GM21529 (cell line): Measurements from ENCODE around the gene SIGLEC5.
"Not testable (repeated sequence)": the region's sequence is repeated elsewhere in the genome, so short reads cannot be mapped to it uniquely, and the experiment has no call there.

Experiments
- ATAC-seq: cut with Tn5 transposase; IDR thresholded peaks from one replicate; pipeline ENCODE4 v1.9.1; 2021; ENCODE audit not compliant: unreplicated experiment

SIGLEC5 gene

GRCh38 chr19:51630315-51630714, at the start of gene SIGLEC5:
Gene SIGLEC5, minus strand, starts transcription at chr19:51630401. Its CDS starts 66 bp downstream, at chr19:51630335.
- not testable (repeated sequence) for ATAC-seq

- ATAC-seq = no peak
These were observed 46.4 kb upstream of the SIGLEC5 start for GRCh38 chr19:51676566-51677083.

GRCh38 chr19:51675911-51676565, 45.8 kb upstream of the SIGLEC5 start:
- ATAC-seq = not testable (repeated sequence)

- ATAC-seq = no peak
These were observed 38.0 kb upstream of the SIGLEC5 start for GRCh38 chr19:51668216-51668615.

- no peak for ATAC-seq
These were observed 34.8 kb upstream of the SIGLEC5 start for GRCh38 chr19:51664997-51665396.

- ATAC-seq = no peak
These were observed 33.9 kb upstream of the SIGLEC5 start for GRCh38 chr19:51664131-51664530.

- ATAC-seq = no peak
These were observed 33.4 kb upstream of the SIGLEC5 start for GRCh38 chr19:51663650-51664049.

GRCh38 chr19:51660975-51661600, 30.9 kb upstream of the SIGLEC5 start:
- ATAC-seq = no peak

- ATAC-seq = no peak
These were observed 24.6 kb upstream of the SIGLEC5 start for GRCh38 chr19:51654783-51655182.

GRCh38 chr19:51653162-51653561, 23.0 kb upstream of the SIGLEC5 start:
- no peak for ATAC-seq

- no peak for ATAC-seq
These were observed 22.1 kb upstream of the SIGLEC5 start for GRCh38 chr19:51652266-51652665.

- no peak for ATAC-seq
These were observed 21.1 kb upstream of the SIGLEC5 start for GRCh38 chr19:51651216-51651846.

- no peak for ATAC-seq
These were observed 17.1 kb upstream of the SIGLEC5 start for GRCh38 chr19:51647318-51647717.

GRCh38 chr19:51646730-51647129, 16.5 kb upstream of the SIGLEC5 start, which contains the start of gene SIGLEC14:
Gene SIGLEC14, minus strand, starts transcription at chr19:51646825. Its CDS starts 66 bp downstream, at chr19:51646759.
- not testable (repeated sequence) for ATAC-seq

- ATAC-seq = no peak
These were observed 14.6 kb upstream of the SIGLEC5 start for GRCh38 chr19:51644636-51645271.

- ATAC-seq = no peak
These were observed 11.4 kb upstream of the SIGLEC5 start for GRCh38 chr19:51641648-51642047.

GRCh38 chr19:51640386-51640785, 10.2 kb upstream of the SIGLEC5 start:
- no peak for ATAC-seq

- no peak for ATAC-seq
These were observed 9.7 kb upstream of the SIGLEC5 start for GRCh38 chr19:51639916-51640315.

- no peak for ATAC-seq
These were observed 7.3 kb upstream of the SIGLEC5 start for GRCh38 chr19:51637362-51637978.

- no peak for ATAC-seq
These were observed 1.9 kb upstream of the SIGLEC5 start for GRCh38 chr19:51632126-51632525.
